T-cell (primary cell): ENCODE data around the gene SIM2. TPM values are rescaled to one million over a fixed set of nuclear protein-coding genes. Genes with fewer than 3 reads are reported as not detected.
"Not testable (repeated sequence)": the region's sequence is repeated elsewhere in the genome, so short reads cannot be mapped to it uniquely, and the experiment has no call there.

Experiments used
- ATAC-seq, 4 experiments: fragments of 200-7000 bp in 3 of 4; fragments of 150-1000 bp in 1 of 4; cut with Tn5 transposase; replicated peaks in 1 of 4; 1 replicate in 3 of 4; 2 replicates in 1 of 4; pipeline ENCODE4 v1.10.0; 2021; ENCODE audit warnings: moderate library complexity in 3 of 4, mild to moderate bottlenecking in 2 of 4, moderate number of reproducible peaks in 1 of 4
- CTCF ChIA-PET, 2 donors: fragments of 300-600 bp; sonication (Branson Sonifier 250); formaldehyde crosslinking; loops; one replicate each; lab custom pipeline; 2022; ENCODE audit warnings: antibody characterized with exemption in 2 of 2; lab: Charles Lee
- POLR2A ChIA-PET, 2 donors: fragments of 300-600 bp; sonication (Branson Sonifier 250); formaldehyde crosslinking; loops; one replicate each; lab custom pipeline; 2022; ENCODE audit warnings: antibody characterized with exemption in 2 of 2; lab: Charles Lee
- DNase-seq, 35 experiments: peaks; one replicate each; pipeline versions ENCODE4 v3.0.0 to v3.0.0-alpha.2; 2013 to 2023
- H3K27ac ChIP-seq: one replicate; pipeline ENCODE4 v1.5.1; 2013; ENCODE audit warnings: low read length
- H3K27me3 ChIP-seq, 2 experiments: replicated peaks in 1 of 2; 1 replicate in 1 of 2; 2 replicates in 1 of 2; pipeline versions ENCODE4 v1.6.1 to v1.7.0; 2013; ENCODE audit warnings: low read length in 1 of 2, mixed read lengths in 1 of 2; ENCODE audit not compliant: control insufficient read depth in 2 of 2, insufficient read depth in 2 of 2; ENCODE audit errors: extremely low read depth in 1 of 2
- H3K36me3 ChIP-seq, 2 donors: 1 replicate in 1 of 2; 2 replicates in 1 of 2; pipeline versions ENCODE4 v1.6.1 to v1.7.0; 2013; ENCODE audit warnings: low read length in 1 of 2; ENCODE audit not compliant: control insufficient read depth in 2 of 2, insufficient read depth in 1 of 2; ENCODE audit errors: extremely low read depth in 1 of 2
- H3K4me1 ChIP-seq, 2 experiments: 1 replicate in 1 of 2; 2 replicates in 1 of 2; pipeline versions ENCODE4 v1.6.1 to v1.7.0; 2013; ENCODE audit warnings: low read length in 2 of 2, mixed read lengths in 1 of 2; ENCODE audit not compliant: insufficient read depth in 2 of 2, control insufficient read depth in 1 of 2; ENCODE audit errors: extremely low read depth in 1 of 2
- H3K4me3 ChIP-seq, 2 donors: 1 replicate in 1 of 2; 2 replicates in 1 of 2; pipeline versions ENCODE4 v1.5.1 to v1.7.0; 2013; ENCODE audit warnings: mild to moderate bottlenecking in 2 of 2, low read length in 1 of 2, moderate library complexity in 1 of 2; ENCODE audit not compliant: control insufficient read depth in 1 of 2; ENCODE audit errors: extremely low read depth in 1 of 2
- H3K9me3 ChIP-seq: 2 replicates; pipeline ENCODE4 v1.7.0; 2013
- H3K27ac Mint-ChIP-seq, 2 donors: one replicate each; pipeline ENCODE4 v1.8.0; 2020 to 2021; ENCODE audit warnings: mild to moderate bottlenecking in 2 of 2, mixed read lengths in 2 of 2
- H3K27me3 Mint-ChIP-seq, 2 donors: one replicate each; pipeline ENCODE4 v1.8.0; 2021 to 2022; ENCODE audit warnings: mixed read lengths in 2 of 2
- H3K36me3 Mint-ChIP-seq: one replicate; pipeline ENCODE4 v1.8.0; 2021; ENCODE audit warnings: mixed read lengths
- H3K4me1 Mint-ChIP-seq, 3 donors: one replicate each; pipeline ENCODE4 v1.8.0; 2020 to 2022; ENCODE audit warnings: mixed read lengths in 3 of 3, mild to moderate bottlenecking in 1 of 3
- H3K4me3 Mint-ChIP-seq, 3 donors: one replicate each; pipeline ENCODE4 v1.8.0; 2020 to 2022; ENCODE audit warnings: mild to moderate bottlenecking in 3 of 3, mixed read lengths in 3 of 3, moderate library complexity in 3 of 3
- H3K9me3 Mint-ChIP-seq, 3 donors: one replicate each; pipeline ENCODE4 v1.8.0; 2020 to 2022; ENCODE audit warnings: mixed read lengths in 3 of 3
- WGBS: methylation state at CpG from one replicate; pipeline ENCODE4 v1.1.5; 2013; ENCODE audit warnings: missing lambda C conversion rate; ENCODE audit not compliant: insufficient coverage; 5-methylcytosine and 5-hydroxymethylcytosine counted together
- total RNA-seq, 35 experiments: library from RNA in 6 of 35; stranded (reverse) in 6 of 35; fragments of 120-200 nt in 1 of 35; gene quantifications; one replicate each; pipeline versions ENCODE4 v1.2.1 to v1.2.4 and lab custom pipeline; 2013 to 2026

The SIM2 gene, protein sequence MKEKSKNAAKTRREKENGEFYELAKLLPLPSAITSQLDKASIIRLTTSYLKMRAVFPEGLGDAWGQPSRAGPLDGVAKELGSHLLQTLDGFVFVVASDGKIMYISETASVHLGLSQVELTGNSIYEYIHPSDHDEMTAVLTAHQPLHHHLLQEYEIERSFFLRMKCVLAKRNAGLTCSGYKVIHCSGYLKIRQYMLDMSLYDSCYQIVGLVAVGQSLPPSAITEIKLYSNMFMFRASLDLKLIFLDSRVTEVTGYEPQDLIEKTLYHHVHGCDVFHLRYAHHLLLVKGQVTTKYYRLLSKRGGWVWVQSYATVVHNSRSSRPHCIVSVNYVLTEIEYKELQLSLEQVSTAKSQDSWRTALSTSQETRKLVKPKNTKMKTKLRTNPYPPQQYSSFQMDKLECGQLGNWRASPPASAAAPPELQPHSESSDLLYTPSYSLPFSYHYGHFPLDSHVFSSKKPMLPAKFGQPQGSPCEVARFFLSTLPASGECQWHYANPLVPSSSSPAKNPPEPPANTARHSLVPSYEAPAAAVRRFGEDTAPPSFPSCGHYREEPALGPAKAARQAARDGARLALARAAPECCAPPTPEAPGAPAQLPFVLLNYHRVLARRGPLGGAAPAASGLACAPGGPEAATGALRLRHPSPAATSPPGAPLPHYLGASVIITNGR
- total RNA-seq (under 1 TPM in 3 of 5 donors, not detected in 2; 0.10 to 0.16 (median 0.12) TPM), total RNA-seq (lab: John Stamatoyannopoulos, UW) (0 to 0.37 (median 0) reads per million in 29 experiments)
- total RNA-seq (2013), result 0.04 TPM

DNA sequence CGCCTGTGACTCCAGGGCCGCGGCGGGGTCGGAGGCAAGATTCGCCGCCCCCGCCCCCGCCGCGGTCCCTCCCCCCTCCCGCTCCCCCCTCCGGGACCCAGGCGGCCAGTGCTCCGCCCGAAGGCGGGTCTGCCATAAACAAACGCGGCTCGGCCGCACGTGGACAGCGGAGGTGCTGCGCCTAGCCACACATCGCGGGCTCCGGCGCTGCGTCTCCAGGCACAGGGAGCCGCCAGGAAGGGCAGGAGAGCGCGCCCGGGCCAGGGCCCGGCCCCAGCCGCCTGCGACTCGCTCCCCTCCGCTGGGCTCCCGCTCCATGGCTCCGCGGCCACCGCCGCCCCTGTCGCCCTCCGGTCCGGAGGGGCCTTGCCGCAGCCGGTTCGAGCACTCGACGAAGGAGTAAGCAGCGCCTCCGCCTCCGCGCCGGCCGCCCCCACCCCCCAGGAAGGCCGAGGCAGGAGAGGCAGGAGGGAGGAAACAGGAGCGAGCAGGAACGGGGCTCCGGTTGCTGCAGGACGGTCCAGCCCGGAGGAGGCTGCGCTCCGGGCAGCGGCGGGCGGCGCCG, at the start of gene SIM2:
Gene SIM2 (plus strand): TSS at position 135 of the 565 bp plus-strand sequence. CDS start 632 bp downstream, outside the sequence.
- DNase-seq (no peak), ATAC-seq (no peak)
- no peaks in the 10 kb centered on the region for H3K36me3 Mint-ChIP-seq
- peak within 1 kb of the TSS in 1 of 2 donors; percentile 59 for H3K4me3 ChIP-seq
- peaks cover 39 to 87% of the 10 kb centered on the region in 2 experiments for H3K27me3 ChIP-seq
- CTCF ChIA-PET, result no interaction called here
- peaks cover 8 to 44% of the 10 kb centered on the region in 2 experiments for H3K4me1 ChIP-seq
- no peaks in the 10 kb centered on the region for H3K9me3 Mint-ChIP-seq
- H3K36me3 ChIP-seq, result no peaks in the 10 kb centered on the region
- H3K27me3 Mint-ChIP-seq, result peaks cover 66 to 77% of the 10 kb centered on the region in 2 donors
- H3K27ac Mint-ChIP-seq, result no peak within 1 kb of the TSS
- whole genome bisulfite sequencing, result 3% methylated on average over 53 of the region's 70 CpGs
- POLR2A ChIA-PET, result no interaction called here
- no peaks in the 10 kb centered on the region for H3K9me3 ChIP-seq
- H3K4me1 Mint-ChIP-seq, result peaks cover 14 to 22% (median 20%) of the 10 kb centered on the region in 3 donors
- no peak within 1 kb of the TSS for H3K27ac ChIP-seq
- H3K4me3 Mint-ChIP-seq, result peak within 1 kb of the TSS in 2 of 3 donors; percentile 64 to 76

GRCh38 chr21:36654324-36654723, 44.6 kb upstream of the SIM2 start:
- Histone ChIP-seq H3K9me3 (no peaks in the 10 kb centered on the region), H3K27ac (no peak overlapping the region), H3K4me1 (no peaks in the 10 kb centered on the region), H3K27me3 (peaks cover 3 to 18% of the 10 kb centered on the region in 2 experiments), H3K36me3 (no peaks in the 10 kb centered on the region), H3K4me3 (no peak overlapping the region)
- Mint-ChIP-seq H3K4me1 (no peaks in the 10 kb centered on the region), H3K27me3 (peaks cover 15 to 23% of the 10 kb centered on the region in 2 donors), H3K27ac (no peak overlapping the region), H3K4me3 (no peak overlapping the region), H3K9me3 (no peaks in the 10 kb centered on the region), H3K36me3 (no peaks in the 10 kb centered on the region)
- POLR2A ChIA-PET, result no interaction called here
- no peak for ATAC-seq
- CTCF ChIA-PET, result no interaction called here
- no peak for DNase-seq
- WGBS, result 86% methylated on average over 16 of the region's 17 CpGs

GRCh38 chr21:36654796-36655325, 44.1 kb upstream of the SIM2 start:
- no peaks in the 10 kb centered on the region for H3K36me3 Mint-ChIP-seq
- Histone ChIP-seq H3K4me1 (no peaks in the 10 kb centered on the region), H3K9me3 (no peaks in the 10 kb centered on the region), H3K27ac (no peak overlapping the region), H3K27me3 (peaks cover 3 to 20% of the 10 kb centered on the region in 2 experiments), H3K36me3 (no peaks in the 10 kb centered on the region), H3K4me3 (no peak overlapping the region)
- H3K27ac Mint-ChIP-seq, result no peak overlapping the region
- ChIA-PET POLR2A (no interaction called here), CTCF (no interaction called here)
- DNase-seq (no peak), ATAC-seq (no peak)
- H3K27me3 Mint-ChIP-seq, result peaks cover 17 to 23% of the 10 kb centered on the region in 2 donors
- no peaks in the 10 kb centered on the region for H3K9me3 Mint-ChIP-seq
- WGBS, result 69% methylated on average over 6 of the region's 10 CpGs
- H3K4me3 Mint-ChIP-seq, result no peak overlapping the region
- no peaks in the 10 kb centered on the region for H3K4me1 Mint-ChIP-seq

DNA sequence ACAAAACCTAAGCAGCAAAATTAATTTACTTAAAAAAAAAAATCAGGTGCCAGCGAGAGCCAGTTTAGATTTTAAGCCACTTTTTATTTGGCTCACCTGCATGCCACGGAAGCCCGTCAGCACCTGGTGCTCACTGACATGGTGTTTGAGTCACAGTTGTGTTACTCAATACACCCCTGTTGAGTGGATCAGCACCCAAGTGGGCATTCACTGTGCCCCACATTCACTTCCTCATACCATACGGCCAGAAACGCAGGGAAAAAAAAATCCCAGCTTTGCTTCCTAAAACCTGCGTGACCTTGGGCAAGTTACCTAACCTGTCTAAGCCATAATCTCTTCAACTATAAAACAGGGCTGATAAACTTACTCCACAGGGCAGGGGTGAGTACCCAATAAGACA, 42.8 kb upstream of the SIM2 start:
- Mint-ChIP-seq H3K27me3 (peaks cover 28 to 34% of the 10 kb centered on the region in 2 donors), H3K36me3 (no peaks in the 10 kb centered on the region), H3K4me1 (no peaks in the 10 kb centered on the region), H3K4me3 (no peak overlapping the region), H3K27ac (no peak overlapping the region), H3K9me3 (no peaks in the 10 kb centered on the region)
- 52% methylated on average over 6 of the region's 6 CpGs for WGBS
- Histone ChIP-seq H3K9me3 (no peaks in the 10 kb centered on the region), H3K27me3 (peaks cover 3 to 28% of the 10 kb centered on the region in 2 experiments), H3K4me1 (no peaks in the 10 kb centered on the region), H3K4me3 (no peak overlapping the region), H3K27ac (no peak overlapping the region), H3K36me3 (no peaks in the 10 kb centered on the region)
- CTCF ChIA-PET, result interaction anchor here in 1 of 2 donors (0.7 kb wide), 1 partner anchor 91 kb away, joined by 3 read pairs; no protein-coding TSS in a partner anchor
- DNase-seq (no peak), ATAC-seq (no peak)
- POLR2A ChIA-PET, result no interaction called here

DNA sequence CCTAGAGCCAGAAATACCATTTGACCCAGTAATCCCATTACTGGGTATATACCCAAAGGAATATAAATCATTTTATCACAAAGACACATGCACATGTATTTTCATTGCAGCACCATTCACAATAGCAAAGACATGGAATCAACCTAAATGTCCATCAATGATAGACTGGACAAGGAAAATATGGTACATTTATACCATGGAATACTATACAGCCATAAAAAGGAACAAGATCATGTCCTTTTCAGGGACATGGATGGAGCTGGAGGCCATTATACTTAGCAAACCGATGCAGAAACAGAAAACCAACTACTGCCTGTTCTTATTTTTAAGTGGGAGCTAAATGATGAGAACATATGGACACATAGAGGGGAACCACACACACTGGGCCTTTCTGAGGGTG, 41.6 kb upstream of the SIM2 start:
- H3K27ac ChIP-seq, H3K4me1 ChIP-seq, H3K36me3 Mint-ChIP-seq, H3K9me3 Mint-ChIP-seq, H3K9me3 ChIP-seq, H3K36me3 ChIP-seq, DNase-seq, H3K27ac Mint-ChIP-seq, ATAC-seq, H3K4me3 ChIP-seq, H3K4me1 Mint-ChIP-seq, H3K4me3 Mint-ChIP-seq: not testable (repeated sequence)
- WGBS, result no CpG with 5 or more reads among the region's 1 CpG
- CTCF ChIA-PET, result interaction anchor here in 1 of 2 donors (0.7 to 0.9 kb wide), 2 partner anchors 17 to 27 kb away, joined by 3 to 6 read pairs; no protein-coding TSS in a partner anchor
- peaks cover 36 to 40% of the 10 kb centered on the region in 2 donors for H3K27me3 Mint-ChIP-seq
- H3K27me3 ChIP-seq, result peaks cover 3 to 29% of the 10 kb centered on the region in 2 experiments
- POLR2A ChIA-PET, result interaction anchor here in 1 of 2 donors (0.6 kb wide), 1 partner anchor 15 kb away, joined by 3 read pairs; no protein-coding TSS in a partner anchor

- H3K36me3 Mint-ChIP-seq, result no peaks in the 10 kb centered on the region
- ChIA-PET POLR2A (interaction anchor here in 1 of 2 donors (0.6 kb wide), 1 partner anchor 16 kb away, joined by 3 read pairs; no protein-coding TSS in a partner anchor), CTCF (interaction anchor here in 1 of 2 donors (0.7 to 0.9 kb wide), 2 partner anchors 18 to 28 kb away, joined by 3 to 6 read pairs; no protein-coding TSS in a partner anchor)
- WGBS, result no CpG with 5 or more reads among the region's 4 CpGs
- Histone ChIP-seq H3K4me3 (no peak overlapping the region), H3K9me3 (no peaks in the 10 kb centered on the region), H3K4me1 (no peaks in the 10 kb centered on the region), H3K27ac (no peak overlapping the region), H3K27me3 (peaks cover 3 to 31% of the 10 kb centered on the region in 2 experiments), H3K36me3 (no peaks in the 10 kb centered on the region)
- ATAC-seq (no peak), DNase-seq (no peak)
- peaks cover 38 to 40% of the 10 kb centered on the region in 2 donors for H3K27me3 Mint-ChIP-seq
- no peaks in the 10 kb centered on the region for H3K4me1 Mint-ChIP-seq
- no peaks in the 10 kb centered on the region for H3K9me3 Mint-ChIP-seq
- H3K27ac Mint-ChIP-seq, result no peak overlapping the region
- no peak overlapping the region for H3K4me3 Mint-ChIP-seq
These were observed 40.9 kb upstream of the SIM2 start for GRCh38 chr21:36657999-36658398.
